ENCODE measurements around the gene UCKL1. TPM values are rescaled to one million over a fixed set of nuclear protein-coding genes. Genes with fewer than 3 reads are reported as not detected.
A peak's percentile ranks its signal among the peaks of the same experiment; 100 is the strongest.
"Not testable (repeated sequence)": the region's sequence is repeated elsewhere in the genome, so short reads cannot be mapped to it uniquely, and the experiment has no call there.

Gene UCKL1
- total and polyA plus RNA-seq, 12 donors = 12.1 to 101 (median 37.8) TPM

DNA sequence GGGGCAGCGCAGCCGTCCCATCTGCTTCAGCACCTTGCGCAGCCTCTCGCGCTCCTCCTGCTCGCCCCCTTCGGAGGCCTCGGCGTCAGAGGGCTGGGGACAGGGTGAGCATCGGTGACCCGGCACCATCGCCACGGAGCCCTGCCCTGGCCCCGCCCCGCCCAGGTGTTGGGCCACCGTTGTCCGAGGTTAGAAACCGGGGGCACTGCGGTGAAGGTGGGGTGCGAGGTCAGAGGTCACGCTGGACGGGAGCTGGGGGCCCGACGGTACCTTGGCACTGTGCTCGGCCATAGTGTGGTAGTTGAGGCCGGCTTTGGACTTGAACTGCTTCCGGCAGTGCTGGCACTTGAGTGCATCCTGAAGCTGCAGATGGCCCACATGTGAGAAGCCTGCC lies 7.1 kb upstream of the UCKL1 start:
- TF ChIP-seq, protein P1, sequence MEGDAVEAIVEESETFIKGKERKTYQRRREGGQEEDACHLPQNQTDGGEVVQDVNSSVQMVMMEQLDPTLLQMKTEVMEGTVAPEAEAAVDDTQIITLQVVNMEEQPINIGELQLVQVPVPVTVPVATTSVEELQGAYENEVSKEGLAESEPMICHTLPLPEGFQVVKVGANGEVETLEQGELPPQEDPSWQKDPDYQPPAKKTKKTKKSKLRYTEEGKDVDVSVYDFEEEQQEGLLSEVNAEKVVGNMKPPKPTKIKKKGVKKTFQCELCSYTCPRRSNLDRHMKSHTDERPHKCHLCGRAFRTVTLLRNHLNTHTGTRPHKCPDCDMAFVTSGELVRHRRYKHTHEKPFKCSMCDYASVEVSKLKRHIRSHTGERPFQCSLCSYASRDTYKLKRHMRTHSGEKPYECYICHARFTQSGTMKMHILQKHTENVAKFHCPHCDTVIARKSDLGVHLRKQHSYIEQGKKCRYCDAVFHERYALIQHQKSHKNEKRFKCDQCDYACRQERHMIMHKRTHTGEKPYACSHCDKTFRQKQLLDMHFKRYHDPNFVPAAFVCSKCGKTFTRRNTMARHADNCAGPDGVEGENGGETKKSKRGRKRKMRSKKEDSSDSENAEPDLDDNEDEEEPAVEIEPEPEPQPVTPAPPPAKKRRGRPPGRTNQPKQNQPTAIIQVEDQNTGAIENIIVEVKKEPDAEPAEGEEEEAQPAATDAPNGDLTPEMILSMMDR (IDR thresholded peaks at IDR 0.05) = no peak
- no peak for TF ChIP-seq POLR2A (IDR thresholded peaks at IDR 0.05)
- Histone ChIP-seq H3K4me1 (replicated peaks in 1 of 2) (peaks cover 0 to 4% of the 10 kb centered on the region in 2 donors), H3K4me3 (no peak overlapping the region), H3K9me3 (replicated peaks in 1 of 3) (no peaks in the 10 kb centered on the region), H3K27me3 (no peaks in the 10 kb centered on the region), H3K36me3 (replicated peaks in 1 of 2) (peaks cover 0 to 60% of the 10 kb centered on the region in 2 donors), H3K27ac (no peak overlapping the region)
- DNase-seq = peak in 1 of 7 donors; percentile 16
- intact Hi-C loops (cut with DNase I) = no loop called here
- 90 to 100% (median 93%) methylated on average over 3 to 27 of the region's 27 CpGs for WGBS, 4 donors

DNA sequence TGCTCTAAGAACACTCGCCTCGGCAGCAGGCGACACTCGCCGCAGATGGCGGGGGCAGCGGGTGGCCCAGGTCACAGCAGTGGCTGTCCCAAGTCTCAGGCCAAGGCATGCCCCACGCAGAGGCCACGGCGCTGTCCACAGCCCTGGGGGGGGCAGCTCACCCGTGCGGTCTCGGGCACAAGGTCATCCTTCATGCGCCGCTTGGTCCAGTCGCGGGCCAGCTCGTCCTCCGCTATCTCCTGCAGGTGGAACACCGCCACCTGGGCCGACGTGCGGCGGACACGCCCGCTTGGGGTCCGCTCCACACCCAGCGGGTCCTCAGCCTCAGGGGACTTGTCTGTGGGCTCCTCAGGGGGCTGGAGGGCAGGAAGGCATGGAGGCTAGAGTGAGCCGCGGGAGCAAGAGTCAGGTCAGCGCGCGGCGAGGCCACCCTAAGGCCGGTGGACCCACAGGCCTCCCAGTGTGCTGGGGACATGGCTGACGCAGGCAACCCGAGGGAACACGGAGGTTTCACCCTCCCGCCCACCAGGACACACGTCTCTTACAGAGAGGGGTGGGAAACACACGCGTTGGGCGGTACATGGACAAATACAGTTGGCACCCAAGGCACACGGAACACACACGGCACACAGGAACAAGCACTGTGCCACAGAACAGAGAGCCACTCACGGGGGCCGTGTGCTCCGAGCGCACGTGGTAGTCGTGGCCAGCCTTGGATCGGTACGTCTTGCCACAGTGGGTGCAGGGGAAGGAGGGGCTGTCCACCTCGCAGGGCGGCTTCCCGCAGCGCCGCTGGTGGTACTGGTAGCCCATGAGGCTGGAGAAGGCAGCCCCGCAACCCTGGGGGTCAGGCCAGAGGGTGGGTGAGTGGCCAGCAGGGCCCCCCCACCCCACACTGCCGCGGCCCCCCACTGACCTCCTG lies 6.5 kb upstream of the UCKL1 start:
- Histone ChIP-seq H3K27ac (no peak overlapping the region), H3K4me1 (replicated peaks in 1 of 2) (no peaks in the 10 kb centered on the region), H3K36me3 (replicated peaks in 1 of 2) (peaks cover 0 to 60% of the 10 kb centered on the region in 2 donors), H3K4me3 (no peak overlapping the region), H3K9me3 (replicated peaks in 1 of 3) (no peaks in the 10 kb centered on the region), H3K27me3 (no peaks in the 10 kb centered on the region)
- 93 to 96% (median 94%) methylated on average over 28 to 61 of the region's 61 CpGs for WGBS, 4 donors
- intact Hi-C loops (cut with DNase I) = no loop called here
- DNase-seq = no peak
- TF ChIP-seq, protein P1 (IDR thresholded peaks at IDR 0.05) = no peak
- no peak for TF ChIP-seq POLR2A (IDR thresholded peaks at IDR 0.05)

DNA sequence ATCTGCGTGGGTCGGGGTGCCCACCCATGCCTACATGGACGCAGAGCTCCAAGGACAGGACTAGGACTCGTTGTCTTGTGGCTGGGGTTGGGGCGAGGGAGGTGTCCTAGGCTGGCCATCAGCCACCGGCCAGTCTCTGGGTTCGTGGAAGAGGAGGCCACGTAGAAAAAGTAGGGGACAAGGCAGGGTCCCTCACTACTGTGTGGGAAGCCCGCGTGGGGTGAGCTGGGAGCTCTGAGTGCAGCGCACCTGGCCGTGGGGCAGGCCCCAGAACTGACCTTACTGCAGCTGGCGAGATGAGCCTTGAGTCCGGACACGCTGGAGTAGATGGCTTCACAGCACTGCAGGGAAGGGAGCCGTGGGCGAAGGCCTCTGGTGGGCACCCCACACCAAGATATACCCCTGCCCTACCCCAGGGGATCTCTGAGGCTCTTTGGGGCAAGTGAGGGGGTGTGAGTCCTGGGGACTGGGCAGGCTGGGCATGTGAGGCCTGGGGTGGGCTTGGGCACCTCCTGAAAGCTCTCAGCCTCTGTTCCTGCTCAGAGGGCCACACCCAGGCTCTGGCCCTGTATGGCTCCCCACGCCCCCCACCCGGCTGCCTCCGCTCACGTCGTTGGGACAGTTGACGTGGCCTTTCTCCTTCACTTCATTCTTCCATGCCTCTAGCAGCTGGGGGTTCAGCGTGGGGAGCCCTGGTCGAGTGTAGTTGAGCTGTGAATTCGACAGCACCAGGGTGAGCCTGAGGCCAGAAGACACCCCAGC lies 5.6 kb upstream of the UCKL1 start:
- no peak for DNase-seq
- intact Hi-C loops (cut with DNase I) = no loop called here
- no peak overlapping the region for H3K4me3 ChIP-seq
- no peak overlapping the region for H3K27ac ChIP-seq
- H3K27me3 ChIP-seq = no peaks in the 10 kb centered on the region
- 89 to 91% (median 90%) methylated on average over 12 to 26 of the region's 26 CpGs for WGBS, 4 donors
- peaks cover 0 to 56% of the 10 kb centered on the region in 2 donors for H3K36me3 ChIP-seq (replicated peaks in 1 of 2)
- peaks cover 0 to 6% of the 10 kb centered on the region in 2 donors for H3K4me1 ChIP-seq (replicated peaks in 1 of 2)
- no peaks in the 10 kb centered on the region for H3K9me3 ChIP-seq (replicated peaks in 1 of 3)
- no peak for TF ChIP-seq POLR2A (IDR thresholded peaks at IDR 0.05)
- TF ChIP-seq, protein P1 (IDR thresholded peaks at IDR 0.05) = no peak

DNA sequence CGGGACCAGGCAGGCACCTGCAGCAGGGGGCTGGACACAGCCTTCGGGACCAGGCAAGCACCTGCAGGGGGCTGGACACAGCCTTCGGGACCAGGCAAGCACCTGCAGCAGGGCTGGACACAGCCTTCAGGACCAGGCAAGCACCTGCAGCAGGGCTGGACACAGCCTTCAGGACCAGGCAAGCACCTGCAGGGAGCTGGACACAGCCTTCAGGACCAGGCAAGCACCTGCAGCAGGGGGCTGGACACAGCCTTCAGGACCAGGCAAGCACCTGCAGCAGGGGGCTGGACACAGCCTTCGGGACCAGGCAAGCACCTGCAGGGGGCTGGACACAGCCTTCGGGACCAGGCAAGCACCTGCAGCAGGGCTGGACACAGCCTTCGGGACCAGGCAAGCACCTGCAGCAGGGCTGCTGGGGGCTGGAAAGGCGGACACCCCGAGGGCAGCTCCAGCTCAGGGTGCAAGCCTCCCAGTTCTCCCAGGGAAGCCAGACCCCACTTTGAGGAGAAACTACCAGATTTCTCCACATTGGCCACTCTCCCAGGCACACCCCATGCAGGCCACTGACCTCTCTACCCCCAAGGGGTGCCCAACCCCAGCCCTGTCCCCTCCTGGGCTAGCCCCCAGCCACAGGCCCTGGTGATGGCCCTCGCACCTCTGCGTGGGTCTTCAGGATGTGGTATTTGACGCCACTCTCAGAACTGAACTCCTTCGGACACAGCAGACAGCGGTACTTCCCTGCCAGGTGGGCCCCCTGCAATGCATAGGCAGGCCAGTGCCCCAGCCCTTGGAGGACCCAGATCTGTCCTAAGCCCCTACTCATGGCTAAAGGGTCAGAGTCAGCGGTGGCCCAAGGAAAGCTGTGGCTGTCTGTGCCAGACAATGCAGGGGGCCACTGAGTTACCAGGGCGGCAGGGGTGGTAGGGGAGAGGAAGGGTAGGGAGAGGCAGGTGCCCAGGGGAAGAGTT lies 4.7 kb upstream of the UCKL1 start:
- H3K9me3 ChIP-seq (replicated peaks in 1 of 3); intact Hi-C loops (cut with DNase I): not testable (repeated sequence)
- 81 to 96% (median 91%) methylated on average over 7 to 14 of the region's 15 CpGs for WGBS, 4 donors

More for the DNA sequence above, 4.7 kb upstream of the UCKL1 start:
- H3K27ac ChIP-seq; DNase-seq; H3K4me3 ChIP-seq; H3K4me1 ChIP-seq (replicated peaks in 1 of 2); H3K27me3 ChIP-seq: not testable (repeated sequence)
- peaks cover 0 to 47% of the 10 kb centered on the region in 2 donors for H3K36me3 ChIP-seq (replicated peaks in 1 of 2)
